HG02610 (cell line): ENCODE results near the gene THAP4.

ENCODE experiments used
- ATAC-seq: cut with Tn5 transposase; IDR thresholded peaks from one replicate; pipeline ENCODE4 v1.9.1; 2021; ENCODE audit warnings: mild to moderate bottlenecking, moderate library complexity; ENCODE audit not compliant: unreplicated experiment

The THAP4 gene

GRCh38 chr2:241551998-241552737, 84.8 kb downstream of the THAP4 start:
- no peak for ATAC-seq

GRCh38 chr2:241551599-241551997, 85.4 kb downstream of the THAP4 start:
- no peak for ATAC-seq

- ATAC-seq, result no peak
Measured at GRCh38 chr2:241550616-241551580, 86.1 kb downstream of the THAP4 start.

DNA sequence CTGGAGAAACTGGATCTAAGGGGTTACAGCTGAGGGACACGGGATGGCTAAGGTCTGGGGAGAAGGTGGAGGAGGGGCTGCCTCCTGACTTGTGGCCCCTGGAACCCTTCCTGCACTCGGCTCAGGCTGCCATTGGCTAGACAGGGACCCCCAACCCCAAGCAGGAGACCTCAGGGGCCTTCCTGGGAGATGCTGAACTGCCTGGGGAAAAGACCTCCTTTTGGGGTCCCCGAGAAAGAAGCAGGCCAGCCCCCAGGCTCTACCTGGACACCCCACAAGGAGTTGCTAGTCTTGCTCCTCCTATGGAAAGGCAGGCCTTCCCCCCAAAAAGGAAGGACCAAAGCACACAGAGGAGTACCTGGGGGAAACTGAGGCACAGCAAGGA, 88.5 kb downstream of the THAP4 start:
- no peak for ATAC-seq

DNA sequence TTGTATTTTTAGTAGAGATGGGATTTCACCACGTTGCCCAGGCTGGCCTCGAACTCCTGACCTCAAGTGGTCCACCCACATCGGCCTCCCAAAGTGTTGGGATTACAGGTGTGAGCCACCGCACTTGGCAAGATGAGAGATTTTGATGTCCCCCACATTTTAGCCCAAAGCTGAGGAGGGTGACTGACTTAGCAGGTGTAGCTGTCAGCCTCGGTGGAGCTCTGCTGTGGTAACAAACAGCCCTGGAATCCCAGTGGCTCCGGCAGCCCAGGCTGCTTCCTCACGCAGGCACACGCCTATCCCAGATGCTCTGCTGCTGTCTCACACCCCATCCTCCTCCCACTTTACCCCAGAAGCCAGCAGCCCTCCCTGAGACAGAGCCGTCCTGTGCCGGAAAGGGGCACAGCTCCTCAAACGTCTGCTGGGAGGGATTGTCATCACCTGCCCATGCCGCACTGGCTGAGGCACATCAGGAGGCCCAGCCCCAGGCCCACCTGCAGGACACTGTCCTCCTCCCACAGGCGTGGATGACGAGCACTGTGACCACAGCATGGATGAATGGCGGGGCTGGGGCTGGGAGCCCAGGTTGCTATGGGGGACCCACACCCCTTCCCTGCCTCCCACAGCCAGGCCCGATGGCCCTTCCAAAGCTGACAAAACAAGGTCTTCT, 89.0 kb downstream of the THAP4 start:
- no peak for ATAC-seq

GRCh38 chr2:241546771-241547498, 90.0 kb downstream of the THAP4 start:
- ATAC-seq, result no peak

DNA sequence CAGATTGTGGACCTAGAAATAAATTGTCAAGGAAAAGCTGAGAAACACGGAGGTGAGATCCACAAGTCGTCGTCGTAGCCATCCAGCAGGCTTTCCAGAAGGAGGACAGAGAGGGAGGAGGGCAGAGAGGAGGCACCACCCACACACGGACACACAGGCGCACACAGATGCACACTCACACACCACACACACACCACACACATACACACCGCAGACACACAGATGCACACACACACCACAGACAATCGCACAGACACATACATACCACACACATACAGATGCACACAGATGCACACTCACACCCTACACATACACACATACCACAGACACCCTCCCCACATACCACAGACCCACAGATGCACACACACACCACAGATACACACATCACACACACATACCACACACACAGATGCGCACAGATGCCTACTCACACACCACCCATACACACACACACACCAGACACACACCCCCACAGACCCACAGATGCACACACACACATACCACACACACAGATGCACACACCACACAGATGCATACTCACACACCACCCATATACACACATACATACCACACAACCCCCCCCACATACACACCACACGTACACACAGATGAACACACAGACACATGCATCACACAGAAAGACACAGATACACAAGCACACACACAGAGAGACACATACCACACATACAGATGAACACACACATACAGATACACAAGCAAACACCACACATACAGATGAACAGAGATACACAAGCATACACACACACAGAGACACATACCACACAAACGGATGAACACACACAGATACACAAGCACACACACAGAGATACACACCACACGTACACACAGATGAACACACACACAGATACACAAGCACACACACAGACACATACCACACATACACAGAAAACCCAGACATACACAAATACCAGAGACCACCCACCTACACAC, 91.2 kb downstream of the THAP4 start:
- no peak for ATAC-seq

- no peak for ATAC-seq
Measured at GRCh38 chr2:241545106-241545505, 91.9 kb downstream of the THAP4 start.

GRCh38 chr2:241542278-241542605, 94.7 kb downstream of the THAP4 start:
- no peak for ATAC-seq

DNA sequence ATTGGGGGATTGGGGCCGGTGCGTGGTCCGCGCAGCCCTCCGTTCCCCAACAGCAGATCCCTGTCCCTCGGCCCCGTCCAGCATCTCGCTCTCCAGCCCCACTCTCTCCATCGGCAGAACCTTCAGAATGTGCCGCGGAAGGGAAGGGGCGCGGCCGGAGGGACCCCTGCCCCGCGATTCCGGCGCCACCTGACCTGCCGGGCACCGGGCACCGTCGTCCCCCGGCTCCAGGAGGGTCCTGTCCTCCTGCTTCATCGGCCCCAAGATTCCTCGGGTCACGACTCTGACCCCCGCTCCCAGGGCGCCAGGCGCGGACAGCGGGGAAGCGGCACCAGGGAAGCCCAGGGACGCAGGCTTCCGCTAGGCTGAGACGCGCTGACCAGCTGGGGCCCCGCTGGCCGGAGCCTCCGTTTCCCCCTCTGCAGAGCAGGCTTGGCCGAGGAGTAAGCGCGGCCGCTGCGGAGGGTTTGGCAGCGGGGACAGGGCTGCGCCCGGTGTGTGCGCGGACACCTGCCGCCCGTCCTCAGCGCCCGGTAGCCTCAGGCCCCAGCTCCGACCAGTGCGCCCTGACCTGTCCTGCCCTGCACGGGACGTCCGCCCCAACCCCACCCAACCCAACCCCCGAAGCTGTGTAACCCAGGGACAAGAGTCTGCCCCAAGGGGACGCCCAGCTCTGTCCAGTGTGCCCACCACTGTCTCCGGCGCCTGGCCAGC, 95.2 kb downstream of the THAP4 start:
- ATAC-seq, result no peak

DNA sequence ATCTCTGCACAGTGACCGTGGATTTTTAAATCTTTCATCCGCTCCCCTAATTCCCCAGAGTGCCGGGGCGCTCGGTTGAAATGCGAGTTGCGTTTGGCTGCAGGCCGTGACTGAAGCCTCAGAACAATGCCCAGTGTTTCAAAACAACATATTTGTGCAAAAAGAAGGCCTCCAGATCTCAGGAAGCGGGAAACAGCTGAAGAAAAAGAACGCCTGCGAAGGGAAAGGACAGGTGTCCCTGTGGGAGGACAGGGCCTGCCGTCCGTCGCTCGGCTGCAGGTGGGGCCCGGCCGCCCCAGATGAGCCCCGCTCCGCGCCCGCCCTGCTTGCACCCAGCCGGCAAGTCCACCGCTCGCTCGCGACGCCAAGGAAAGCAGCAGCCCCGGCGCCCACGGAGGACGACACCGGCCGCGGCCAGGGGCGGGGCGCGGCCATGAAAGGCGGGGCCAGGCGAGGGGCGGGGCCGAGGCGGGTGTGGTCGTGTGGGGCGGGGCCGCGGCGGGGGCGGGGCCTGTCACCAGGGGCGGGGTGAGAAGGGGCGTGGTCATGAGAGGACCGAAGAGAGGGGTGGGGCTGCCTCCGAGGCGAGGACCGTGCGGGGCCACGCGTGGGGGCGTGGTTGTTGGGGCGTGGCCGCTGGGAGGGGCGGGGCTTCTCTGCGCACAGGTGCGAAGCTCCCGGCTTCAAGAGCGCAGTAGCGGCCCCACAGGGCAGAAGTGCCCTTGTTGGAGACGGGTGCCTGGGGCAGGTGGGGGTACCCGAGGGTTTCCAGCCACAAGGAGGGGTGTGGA, 96.0 kb downstream of the THAP4 start:
- ATAC-seq, result no peak

DNA sequence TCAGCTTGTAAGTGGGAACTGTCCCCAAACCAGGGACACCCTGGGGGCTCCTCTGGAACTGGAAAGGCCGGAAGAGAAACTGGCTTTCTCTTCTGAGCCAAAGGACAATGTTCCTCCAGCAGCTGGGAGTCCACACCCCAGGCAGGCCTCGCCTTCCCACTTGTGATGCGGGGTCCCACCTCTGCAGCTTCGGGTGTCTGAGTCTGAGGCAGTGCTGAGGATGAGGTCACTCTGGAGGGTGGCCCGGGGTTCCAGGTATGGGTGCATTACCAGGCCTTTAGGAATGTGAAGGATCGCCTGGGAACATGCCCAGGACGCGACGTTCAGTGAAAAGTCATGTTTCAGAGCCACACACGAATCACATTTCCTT, 96.6 kb downstream of the THAP4 start:
- no peak for ATAC-seq

- no peak for ATAC-seq
Measured at GRCh38 chr2:241539616-241540374, 97.2 kb downstream of the THAP4 start.

DNA sequence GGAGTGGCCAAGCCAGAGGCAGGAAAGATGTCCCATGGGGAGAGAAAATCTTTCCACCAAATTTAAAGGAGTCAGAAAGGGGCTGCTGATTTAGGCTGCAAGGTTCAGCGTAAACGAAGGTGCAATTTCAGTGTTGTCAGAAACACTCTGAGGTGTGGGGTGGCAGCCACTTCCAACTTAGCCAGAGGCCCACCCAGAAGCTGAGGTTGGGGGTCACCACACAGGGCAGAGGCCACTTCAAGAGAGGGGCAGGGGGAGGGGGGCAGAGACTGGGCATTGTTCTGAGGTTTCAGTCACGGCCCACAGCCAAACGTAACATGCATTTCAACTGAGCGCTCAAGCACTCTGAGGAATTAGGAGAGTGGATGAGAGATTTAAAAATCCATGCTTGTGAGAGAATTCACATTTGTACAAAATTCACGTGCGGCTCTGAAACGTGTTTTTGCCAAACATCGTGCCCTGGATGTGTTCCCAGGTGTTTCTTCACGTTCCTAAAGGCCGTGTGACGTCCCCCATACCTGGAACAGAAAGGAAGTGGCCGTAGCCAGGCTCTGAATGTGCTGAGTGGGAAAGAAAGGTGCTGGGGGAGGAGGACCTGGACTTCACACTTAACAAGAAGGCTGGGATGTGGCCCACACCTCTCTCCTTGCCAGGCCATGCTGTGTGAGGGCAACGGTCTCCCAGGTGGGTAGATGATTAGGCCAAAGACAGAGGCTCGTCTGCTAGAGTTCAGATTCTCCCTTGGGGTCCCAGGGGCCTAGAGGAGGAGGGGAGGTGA, 97.9 kb downstream of the THAP4 start:
- no peak for ATAC-seq

GRCh38 chr2:241535871-241536655, 100.9 kb downstream of the THAP4 start:
- no peak for ATAC-seq

- no peak for ATAC-seq
Measured at GRCh38 chr2:241534701-241535375, 102.1 kb downstream of the THAP4 start.
